Mucosa of rectum (tissue), 2 donors: ENCODE measurements around the gene ALG3.

Experiments
- H3K27ac ChIP-seq, 2 donors: one replicate each; pipeline ENCODE4 v1.7.0; 2013; ENCODE audit warnings: inconsistent platforms in 2 of 2, low read depth in 2 of 2, low read length in 2 of 2
- H3K27me3 ChIP-seq, 2 donors: one replicate each; pipeline ENCODE4 v1.7.0; 2013; ENCODE audit warnings: low read length in 2 of 2; ENCODE audit not compliant: control insufficient read depth in 2 of 2, insufficient read depth in 2 of 2
- H3K36me3 ChIP-seq, 2 donors: one replicate each; pipeline ENCODE4 v1.7.0; 2013; ENCODE audit warnings: low read length in 2 of 2; ENCODE audit not compliant: control insufficient read depth in 2 of 2, insufficient read depth in 2 of 2
- H3K4me1 ChIP-seq, 2 donors: one replicate each; pipeline ENCODE4 v1.7.0; 2013; ENCODE audit warnings: low read length in 2 of 2, mild to moderate bottlenecking in 1 of 2; ENCODE audit not compliant: control insufficient read depth in 2 of 2, insufficient read depth in 2 of 2
- H3K4me3 ChIP-seq, 2 donors: one replicate each; pipeline ENCODE4 v1.7.0; 2013; ENCODE audit warnings: low read length in 2 of 2
- H3K9ac ChIP-seq, 2 donors: one replicate each; pipeline ENCODE4 v1.7.0; 2013; ENCODE audit warnings: low read length in 2 of 2, low read depth in 1 of 2, mild to moderate bottlenecking in 1 of 2
- H3K9me3 ChIP-seq, 2 donors: one replicate each; pipeline ENCODE4 v1.7.0; 2013; ENCODE audit warnings: low read length in 2 of 2; ENCODE audit not compliant: control insufficient read depth in 2 of 2
- donor health status: healthy.
- donor health status: Normal muscosa, but diverticular disease.

The ALG3 gene

GRCh38 chr3:184228376-184229137 lies 20.2 kb downstream of the ALG3 start:
- Histone ChIP-seq H3K4me3 (no peak overlapping the region), H3K9me3 (no peaks in the 10 kb centered on the region), H3K4me1 (peaks cover 11 to 17% of the 10 kb centered on the region in 2 donors), H3K27me3 (peaks cover 42 to 46% of the 10 kb centered on the region in 2 donors), H3K9ac (no peak overlapping the region), H3K36me3 (no peaks in the 10 kb centered on the region), H3K27ac (no peak overlapping the region)

- Histone ChIP-seq H3K9me3 (no peaks in the 10 kb centered on the region), H3K4me1 (peaks cover 11 to 17% of the 10 kb centered on the region in 2 donors), H3K4me3 (no peak overlapping the region), H3K9ac (no peak overlapping the region), H3K27me3 (peaks cover 36 to 41% of the 10 kb centered on the region in 2 donors), H3K36me3 (no peaks in the 10 kb centered on the region), H3K27ac (no peak overlapping the region)
These were observed 21.3 kb downstream of the ALG3 start for GRCh38 chr3:184227481-184227935.

GRCh38 chr3:184223946-184224345 lies 24.8 kb downstream of the ALG3 start:
- Histone ChIP-seq H3K9ac (no peak overlapping the region), H3K4me1 (no peaks in the 10 kb centered on the region), H3K27me3 (peaks cover 13 to 16% of the 10 kb centered on the region in 2 donors), H3K36me3 (no peaks in the 10 kb centered on the region), H3K9me3 (no peaks in the 10 kb centered on the region), H3K27ac (no peak overlapping the region), H3K4me3 (no peak overlapping the region)

- Histone ChIP-seq H3K4me1 (no peaks in the 10 kb centered on the region), H3K4me3 (no peak overlapping the region), H3K9me3 (no peaks in the 10 kb centered on the region), H3K36me3 (no peaks in the 10 kb centered on the region), H3K9ac (no peak overlapping the region), H3K27me3 (peaks cover 0 to 2% of the 10 kb centered on the region in 2 donors), H3K27ac (no peak overlapping the region)
These were observed 26.2 kb downstream of the ALG3 start for GRCh38 chr3:184222521-184222920.

- Histone ChIP-seq H3K36me3 (no peaks in the 10 kb centered on the region), H3K27ac (no peak overlapping the region)
These were observed 29.9 kb downstream of the ALG3 start for GRCh38 chr3:184218814-184219213.

GRCh38 chr3:184211718-184212117 lies 37.0 kb downstream of the ALG3 start:
- Histone ChIP-seq H3K4me3 (no peak overlapping the region), H3K9me3 (no peaks in the 10 kb centered on the region), H3K27ac (no peak overlapping the region), H3K9ac (no peak overlapping the region), H3K4me1 (no peaks in the 10 kb centered on the region), H3K36me3 (no peaks in the 10 kb centered on the region), H3K27me3 (no peaks in the 10 kb centered on the region)

More at GRCh38 chr3:184218814-184219213, 29.9 kb downstream of the ALG3 start:
- no peaks in the 10 kb centered on the region for H3K4me1 ChIP-seq
- no peak overlapping the region for H3K4me3 ChIP-seq
- H3K27me3 ChIP-seq: no peaks in the 10 kb centered on the region
- H3K9ac ChIP-seq: no peak overlapping the region
- H3K9me3 ChIP-seq: no peaks in the 10 kb centered on the region

GRCh38 chr3:184211297-184211696 lies 37.5 kb downstream of the ALG3 start:
- H3K9ac ChIP-seq: no peak overlapping the region
- H3K4me3 ChIP-seq: no peak overlapping the region
- no peaks in the 10 kb centered on the region for H3K36me3 ChIP-seq
- no peaks in the 10 kb centered on the region for H3K9me3 ChIP-seq
- no peaks in the 10 kb centered on the region for H3K27me3 ChIP-seq
- no peak overlapping the region for H3K27ac ChIP-seq
- H3K4me1 ChIP-seq: no peaks in the 10 kb centered on the region

GRCh38 chr3:184209146-184209923 lies 39.4 kb downstream of the ALG3 start:
- Histone ChIP-seq H3K4me3 (no peak overlapping the region), H3K9ac (no peak overlapping the region), H3K27ac (no peak overlapping the region), H3K27me3 (no peaks in the 10 kb centered on the region), H3K36me3 (no peaks in the 10 kb centered on the region), H3K4me1 (no peaks in the 10 kb centered on the region), H3K9me3 (no peaks in the 10 kb centered on the region)

- Histone ChIP-seq H3K27ac (no peak overlapping the region), H3K9ac (no peak overlapping the region), H3K27me3 (no peaks in the 10 kb centered on the region), H3K9me3 (no peaks in the 10 kb centered on the region), H3K36me3 (no peaks in the 10 kb centered on the region), H3K4me1 (no peaks in the 10 kb centered on the region), H3K4me3 (no peak overlapping the region)
These were observed 45.2 kb downstream of the ALG3 start for GRCh38 chr3:184203526-184203925.

- no peaks in the 10 kb centered on the region for H3K27me3 ChIP-seq
- H3K36me3 ChIP-seq: peaks cover 2 to 4% of the 10 kb centered on the region in 2 donors
- H3K4me3 ChIP-seq: no peak overlapping the region
- H3K9me3 ChIP-seq: no peaks in the 10 kb centered on the region
- no peak overlapping the region for H3K27ac ChIP-seq
- no peak overlapping the region for H3K9ac ChIP-seq
- H3K4me1 ChIP-seq: no peaks in the 10 kb centered on the region
These were observed 47.9 kb downstream of the ALG3 start for GRCh38 chr3:184200825-184201224.
